Left lung (tissue), 10 donors: ENCODE measurements around the gene PYGB. TPM values are rescaled to one million over a fixed set of nuclear protein-coding genes. Genes with fewer than 3 reads are reported as not detected.

Source experiments
- ATAC-seq: fragments of 200-7000 bp; cut with Tn5 transposase; one replicate; pipeline ENCODE4 v1.9.1; 2020; ENCODE audit warnings: moderate library complexity
- DNase-seq, 4 donors: peaks; one replicate each; pipeline ENCODE4 v3.0.0-alpha.2; 2013 to 2020
- H3K27ac ChIP-seq, 2 donors: fragments of 200-600 bp; sonication (generic) in 1 of 2; one replicate each; pipeline versions ENCODE4 v1.5.0 to v1.8.0; 2020 to 2021
- H3K27me3 ChIP-seq, 2 donors: fragments of 200-600 bp; sonication (generic) in 1 of 2; one replicate each; pipeline versions ENCODE4 v1.5.0 to v1.8.0; 2020 to 2021
- H3K36me3 ChIP-seq, 2 donors: fragments of 200-600 bp; sonication (generic) in 1 of 2; one replicate each; pipeline versions ENCODE4 v1.5.0 to v1.8.0; 2020 to 2021
- H3K4me1 ChIP-seq, 2 donors: fragments of 200-600 bp; one replicate each; pipeline ENCODE4 v1.8.0; 2021
- H3K4me3 ChIP-seq, 2 donors: fragments of 200-600 bp; sonication (generic) in 1 of 2; one replicate each; pipeline versions ENCODE4 v1.5.0 to v1.8.0; 2020 to 2021; ENCODE audit warnings: mild to moderate bottlenecking in 1 of 2
- H3K9me3 ChIP-seq, 2 donors: fragments of 200-600 bp; sonication (generic) in 1 of 2; one replicate each; pipeline versions ENCODE4 v1.5.0 to v1.8.0; 2020 to 2021
- CTCF ChIP-seq, 2 donors: fragments of 200-600 bp; sonication (generic) in 1 of 2; IDR thresholded peaks; one replicate each; pipeline versions ENCODE4 v1.5.0 to v1.8.0; 2021; ENCODE audit warnings: antibody characterized with exemption in 2 of 2
- intact Hi-C, 2 donors: fragments of 100-400 bp; cut with DNase I; formaldehyde crosslinking; loops; one replicate each; pipeline versions ENCODE4 v1.11.2 to v1.14.2; 2022
- polyA plus RNA-seq, 6 donors: library from polyadenylated mRNA; unstranded; fragments of 120-200 nt; gene quantifications; one replicate each; pipeline ENCODE4 v1.2.1, GENCODE V29; 2013; ENCODE audit not compliant: insufficient read length in 6 of 6
- total RNA-seq, 2 donors: library from RNA; stranded (reverse); fragmentation: NEBNext Ultra II Directional; extraction: Animal tissue kit (Norgen Biotek cat#: 25700); gene quantifications; one replicate each; pipeline ENCODE4 v1.2.1, GENCODE V29; 2021
- donor health status: DM: no; HTN: yes; CAD: no.
- donor health status: DM: no; HTN: no; CAD: no.

Gene PYGB
- total and polyA plus RNA-seq, 8 donors, result 37.8 to 81.3 (median 47.8) TPM

GRCh38 chr20:25203089-25203488 lies 44.8 kb upstream of the PYGB start:
- ATAC-seq (no peak), DNase-seq (no peak)
- TF ChIP-seq CTCF (IDR thresholded peaks at IDR 0.05), result no peak
- H3K4me3 ChIP-seq, result no peak overlapping the region
- H3K36me3 ChIP-seq, result peaks cover 0 to 7% of the 10 kb centered on the region in 2 donors
- H3K4me1 ChIP-seq, result peaks cover 0 to 22% of the 10 kb centered on the region in 2 donors
- intact Hi-C loops, result no loop called here
- H3K9me3 ChIP-seq, result no peaks in the 10 kb centered on the region
- H3K27me3 ChIP-seq, result no peaks in the 10 kb centered on the region
- H3K27ac ChIP-seq, result peak overlapping the region in 1 of 2 donors; percentile 66

- peak overlapping the region in 1 of 2 donors; percentile 66 for H3K27ac ChIP-seq
- intact Hi-C loops, result no loop called here
- DNase-seq, result no peak
- no peaks in the 10 kb centered on the region for H3K9me3 ChIP-seq
- peaks cover 0 to 22% of the 10 kb centered on the region in 2 donors for H3K4me1 ChIP-seq
- peaks cover 0 to 7% of the 10 kb centered on the region in 2 donors for H3K36me3 ChIP-seq
- no peaks in the 10 kb centered on the region for H3K27me3 ChIP-seq
- no peak for TF ChIP-seq CTCF (IDR thresholded peaks at IDR 0.05)
- no peak overlapping the region for H3K4me3 ChIP-seq
- ATAC-seq, result no peak
Observed at GRCh38 chr20:25203871-25204320, 44.0 kb upstream of the PYGB start.

- Histone ChIP-seq H3K36me3 (peaks cover 0 to 7% of the 10 kb centered on the region in 2 donors), H3K27ac (peak overlapping the region in 1 of 2 donors; percentile 66), H3K4me3 (no peak overlapping the region), H3K27me3 (no peaks in the 10 kb centered on the region), H3K9me3 (no peaks in the 10 kb centered on the region), H3K4me1 (peaks cover 0 to 22% of the 10 kb centered on the region in 2 donors)
- no peak for TF ChIP-seq CTCF (IDR thresholded peaks at IDR 0.05)
- ATAC-seq (peak; percentile 40), DNase-seq (no peak)
- intact Hi-C loops, result no loop called here
Observed at GRCh38 chr20:25204550-25205276, 43.2 kb upstream of the PYGB start.

- ATAC-seq, result no peak
- Histone ChIP-seq H3K4me1 (peaks cover 0 to 18% of the 10 kb centered on the region in 2 donors), H3K9me3 (no peaks in the 10 kb centered on the region), H3K4me3 (no peak overlapping the region), H3K27ac (no peak overlapping the region), H3K36me3 (peaks cover 0 to 15% of the 10 kb centered on the region in 2 donors), H3K27me3 (no peaks in the 10 kb centered on the region)
- intact Hi-C loops, result no loop called here
- TF ChIP-seq CTCF (IDR thresholded peaks at IDR 0.05), result no peak
- no peak for DNase-seq
Observed at GRCh38 chr20:25205277-25206062, 42.4 kb upstream of the PYGB start.

- Histone ChIP-seq H3K27me3 (no peaks in the 10 kb centered on the region), H3K27ac (no peak overlapping the region), H3K9me3 (no peaks in the 10 kb centered on the region), H3K4me1 (peaks cover 0 to 18% of the 10 kb centered on the region in 2 donors), H3K36me3 (peaks cover 0 to 21% of the 10 kb centered on the region in 2 donors), H3K4me3 (no peak overlapping the region)
- no peak for ATAC-seq
- no peak for DNase-seq
- TF ChIP-seq CTCF (IDR thresholded peaks at IDR 0.05), result no peak
- intact Hi-C loops, result no loop called here
Observed at GRCh38 chr20:25206063-25206403, 41.9 kb upstream of the PYGB start.
